A549 (cell line): Measurements from ENCODE around the gene HRCT1. TPM values are rescaled to one million over a fixed set of nuclear protein-coding genes. Genes with fewer than 3 reads are reported as not detected.
A peak's percentile ranks its signal among the peaks of the same experiment; 100 is the strongest.

ENCODE experiments used
- ATAC-seq, 2 experiments: fragments of 200-7000 bp in 1 of 2; fragments of >200 bp in 1 of 2; cut with Nextera tagmentation in 1 of 2; cut with Tn5 transposase in 1 of 2; 3 replicates each; pipeline versions ENCODE4 v1.8.0 to v1.9.1; 2018 to 2020; ENCODE audit warnings: mild to moderate bottlenecking in 1 of 2, moderate library complexity in 1 of 2
- CTCF ChIA-PET: fragments of 300-600 bp; sonication (Branson Sonifier 250); formaldehyde crosslinking; extraction: SDS; loops from one replicate; lab custom pipeline; 2021; ENCODE audit warnings: antibody characterized with exemption, inconsistent platforms; lab: Yijun Ruan, JAX
- POLR2A ChIA-PET: fragments of 350-600 bp; formaldehyde crosslinking; extraction: SDS; loops from one replicate; lab custom pipeline; 2021; ENCODE audit warnings: antibody characterized with exemption, inconsistent platforms; lab: Yijun Ruan, JAX
- DNase-seq, 2 experiments: peaks; one replicate each; pipeline versions ENCODE4 v3.0.0 to v3.0.0-alpha.2; 2011 to 2016; ENCODE audit warnings: low read depth in 1 of 2, low spot score in 1 of 2
- FAIRE-seq: peaks from 2 replicates; lab custom pipeline; 2011; peaks lifted over from hg19 to GRCh38; lab: Jason Lieb, UNC
- H3K27ac ChIP-seq, 2 experiments: fragments of >200 bp; sonication (Bioruptor Twin); formaldehyde crosslinking; 3 replicates each; pipeline ENCODE4 v1.5.1; 2016 to 2017
- H3K4me1 ChIP-seq: fragments of >200 bp; sonication (Bioruptor Twin); formaldehyde crosslinking; 3 replicates; pipeline ENCODE4 v1.6.1; 2016
- H3K4me2 ChIP-seq: fragments of >200 bp; sonication (Bioruptor Twin); formaldehyde crosslinking; 3 replicates; pipeline ENCODE4 v1.6.1; 2016
- H3K4me3 ChIP-seq: fragments of >200 bp; sonication (Bioruptor Twin); formaldehyde crosslinking; 3 replicates; pipeline ENCODE4 v1.5.1; 2016
- H3K9me3 ChIP-seq: fragments of >200 bp; sonication (Bioruptor Twin); formaldehyde crosslinking; 3 replicates; pipeline ENCODE4 v1.6.1; 2016
- BCL3 ChIP-seq: fragments of >200 bp; sonication (Bioruptor Twin); formaldehyde crosslinking; IDR thresholded peaks from 3 replicates; pipeline ENCODE4 v1.6.1; 2016
- CEBPB ChIP-seq, 2 experiments: fragments of >200 bp in 1 of 2; sonication (Bioruptor Twin) in 1 of 2; formaldehyde crosslinking in 1 of 2; IDR thresholded peaks; 2 replicates each; pipeline ENCODE4 v1.6.1; 2012 to 2016
- CTCF ChIP-seq: fragments of >200 bp; sonication (Bioruptor Twin); formaldehyde crosslinking; IDR thresholded peaks from 3 replicates; pipeline ENCODE4 v1.5.1; 2016
- FOSL2 ChIP-seq, 2 experiments: fragments of 450-650 bp in 1 of 2; fragments of >200 bp in 1 of 2; sonication (Bioruptor Twin) in 1 of 2; formaldehyde crosslinking; IDR thresholded peaks; 2 replicates each; pipeline versions ENCODE4 v1.5.0 to v1.6.1; 2016 to 2020; ENCODE audit warnings: mild to moderate bottlenecking in 1 of 2, moderate library complexity in 1 of 2
- GATA3 ChIP-seq: IDR thresholded peaks from 2 replicates; pipeline ENCODE4 v1.6.1; 2012; ENCODE audit warnings: borderline replicate concordance
- HOXA7 ChIP-seq: fragments of 250-450 bp; sonication (Bioruptor Pico); IDR thresholded peaks from 2 replicates; pipeline ENCODE4 v1.5.0; 2020; ENCODE audit warnings: mild to moderate bottlenecking, moderate library complexity
- JUN ChIP-seq, 2 experiments: fragments of >200 bp; sonication (Bioruptor Twin); formaldehyde crosslinking; IDR thresholded peaks; 2 replicates in 1 of 2; 3 replicates in 1 of 2; pipeline ENCODE4 v1.6.1; 2016 to 2017
- JUNB ChIP-seq: fragments of >200 bp; sonication (Bioruptor Twin); formaldehyde crosslinking; IDR thresholded peaks from 2 replicates; pipeline ENCODE4 v1.6.1; 2016
- KDM5A ChIP-seq: fragments of 200-600 bp; sonication (generic); IDR thresholded peaks from 2 replicates; pipeline ENCODE4 v1.6.1; 2016; ENCODE audit warnings: antibody characterized with exemption, mild to moderate bottlenecking
- MAFK ChIP-seq: fragments of 450-650 bp; IDR thresholded peaks from 2 replicates; pipeline ENCODE4 v1.6.1; 2014; ENCODE audit not compliant: partially characterized antibody
- MAX ChIP-seq: IDR thresholded peaks from 2 replicates; pipeline ENCODE4 v1.6.1; 2012
- NR3C1 ChIP-seq: fragments of >200 bp; sonication (Bioruptor Twin); formaldehyde crosslinking; IDR thresholded peaks from 3 replicates; pipeline ENCODE4 v1.6.1; 2017
- POLR2A ChIP-seq: IDR thresholded peaks from 2 replicates; pipeline ENCODE4 v1.6.1; 2012; ENCODE audit warnings: mild to moderate bottlenecking, low read length
- RAD21 ChIP-seq, 2 experiments: fragments of >200 bp in 1 of 2; sonication (Bioruptor Twin) in 1 of 2; formaldehyde crosslinking in 1 of 2; IDR thresholded peaks in 1 of 2; conservative IDR thresholded peaks in 1 of 2; 2 replicates in 1 of 2; 3 replicates in 1 of 2; pipeline ENCODE4 v1.6.1; 2012 to 2018; ENCODE audit warnings: inconsistent platforms in 1 of 2
- RFX5 ChIP-seq: fragments of 450-650 bp; IDR thresholded peaks from 2 replicates; pipeline ENCODE4 v1.7.1; 2014; ENCODE audit warnings: antibody characterized with exemption, mild to moderate bottlenecking, moderate library complexity
- SMC3 ChIP-seq: fragments of >200 bp; sonication (Bioruptor Twin); formaldehyde crosslinking; IDR thresholded peaks from 3 replicates; pipeline ENCODE4 v1.6.1; 2018; ENCODE audit warnings: inconsistent platforms
- USF2 ChIP-seq: fragments of 450-650 bp; IDR thresholded peaks from 2 replicates; pipeline ENCODE4 v1.6.1; 2014; ENCODE audit warnings: antibody characterized with exemption
- ZFP36 ChIP-seq: fragments of 450-650 bp; IDR thresholded peaks from 2 replicates; pipeline ENCODE4 v1.6.1; 2014; ENCODE audit warnings: borderline replicate concordance; ENCODE audit not compliant: partially characterized antibody
- ZNF302 ChIP-seq: fragments of 250-450 bp; sonication (Bioruptor Pico); IDR thresholded peaks from 2 replicates; pipeline ENCODE4 v1.9.0; 2021; ENCODE audit warnings: inconsistent platforms, mild to moderate bottlenecking, moderate library complexity
- ZSCAN20 ChIP-seq: fragments of 250-450 bp; sonication (Bioruptor Pico); IDR thresholded peaks from 2 replicates; pipeline ENCODE4 v1.8.0; 2022; ENCODE audit warnings: mild to moderate bottlenecking, moderate library complexity
- WGBS: methylation state at CpG from one replicate; pipeline ENCODE4 v1.1.6; 2017; ENCODE audit errors: missing lambda C conversion rate; 5-methylcytosine and 5-hydroxymethylcytosine counted together
- polyA plus RNA-seq, 4 experiments: library from polyadenylated mRNA; depleted of rRNA in 3 of 4; stranded (reverse); fragments of >200 nt; fragmentation: RNase III in 1 of 4; extraction: RNeasy Plus Mini Kit Qiagen cat#74134 plus additional on column Dnase treatment in 1 of 4; gene quantifications; 2 replicates in 3 of 4; 3 replicates in 1 of 4; pipeline ENCODE4 v1.2.3, GENCODE V29; 2011 to 2017

HRCT1 gene
- polyA plus RNA-seq, 2 of the 4 experiments (the other 2 are of a cell fraction): 0.21 to 0.22 TPM

GRCh38 chr9:35945341-35946018 lies 39.5 kb downstream of the HRCT1 start:
- CTCF ChIA-PET: interaction anchor here (0.6 to 13.5 kb wide), 50 partner anchors 9 to 384 kb away, joined by 3 to 243 read pairs (median 4); partner anchors contain the start of genes CCDC107, CREB3, FAM221B and HRCT1
- peak overlapping the region; percentile 32 for H3K4me3 ChIP-seq
- no peak for TF ChIP-seq MAFK
- TF ChIP-seq HOXA7 (CRISPR knock-in tag): no peak
- peak; percentile 80 for TF ChIP-seq CTCF
- 0 out of 5 replicates have a peak, but pooled peaks of 1 of the 2 experiments have one; percentile 38 for TF ChIP-seq JUN (IDR thresholded peaks at IDR 0.05)
- 0 out of 2 replicates have a peak, but pooled peaks have one; percentile 42 for TF ChIP-seq ZSCAN20 (CRISPR knock-in tag)
- TF ChIP-seq SMC3: peak; percentile 80
- no peak for TF ChIP-seq BCL3
- TF ChIP-seq MAX: peak; percentile 65
- TF ChIP-seq CEBPB (IDR thresholded peaks at IDR 0.05): no peak
- TF ChIP-seq ZFP36: no peak
- peak; percentile 65 to 68 for TF ChIP-seq RAD21 (conservative IDR thresholded peaks at IDR 0.05 in 1 of 2, IDR thresholded peaks at IDR 0.05 in 1 of 2)
- DNase-seq (peak; percentile 90 to 94), ATAC-seq (peak; percentile 84 to 95), FAIRE-seq (peak; percentile 90)
- POLR2A ChIA-PET: interaction anchor here (0.6 to 1.9 kb wide), 6 partner anchors 9 to 245 kb away, joined by 3 to 9 read pairs (median 6); partner anchors contain the start of genes CLTA and HRCT1
- peaks cover 4% of the 10 kb centered on the region; the same call in 1 of the 3 replicates for H3K4me1 ChIP-seq
- peak overlapping the region; percentile 61 for H3K4me2 ChIP-seq
- 18% methylated on average over 10 of the region's 10 CpGs for WGBS
- H3K27ac ChIP-seq: peak overlapping the region; percentile 52 to 78
- H3K9me3 ChIP-seq: no peaks in the 10 kb centered on the region

- CTCF ChIA-PET: interaction anchor here (0.9 to 1.3 kb wide), 4 partner anchors 122 to 852 kb away, joined by 3 to 4 read pairs (median 3); partner anchors contain the start of gene PIGO
- H3K4me2 ChIP-seq: no peak overlapping the region
- no peaks in the 10 kb centered on the region for H3K9me3 ChIP-seq
- DNase-seq (no peak), FAIRE-seq (no peak), ATAC-seq (no peak)
- WGBS: 91% methylated on average over 2 of the region's 2 CpGs
- POLR2A ChIA-PET: no interaction called here
- H3K27ac ChIP-seq: no peak overlapping the region
- H3K4me1 ChIP-seq: peaks cover 12% of the 10 kb centered on the region; the same call in 1 of the 3 replicates
- no peak for TF ChIP-seq KDM5A
- no peak for TF ChIP-seq POLR2A
- no peak for TF ChIP-seq JUN (IDR thresholded peaks at IDR 0.05)
- no peak for TF ChIP-seq RAD21 (conservative IDR thresholded peaks at IDR 0.05 in 1 of 2, IDR thresholded peaks at IDR 0.05 in 1 of 2)
- TF ChIP-seq MAX: no peak
- TF ChIP-seq NR3C1: no peak
- no peak for TF ChIP-seq FOSL2 (IDR thresholded peaks at IDR 0.05)
- no peak for TF ChIP-seq FOSL2 (CRISPR knock-in tag; IDR thresholded peaks at IDR 0.05)
- no peak for TF ChIP-seq RFX5
- no peak for TF ChIP-seq ZNF302 (CRISPR knock-in tag)
- TF ChIP-seq USF2: no peak
- no peak for TF ChIP-seq GATA3
- no peak for TF ChIP-seq JUNB
- TF ChIP-seq SMC3: no peak
- no peak overlapping the region for H3K4me3 ChIP-seq
Measured at GRCh38 chr9:35948451-35948850, 42.4 kb downstream of the HRCT1 start.
